ENCODE measurements around the gene PPFIA4.

Gene PPFIA4

GRCh38 chr1:203089651-203090045, 63.4 kb downstream of the PPFIA4 start:
- POLR2A ChIA-PET, result no interaction called here
- CTCF ChIA-PET, result no interaction called here
- TF ChIP-seq CTCF (IDR thresholded peaks at IDR 0.05; ENCODE audit: control extremely low read depth, extremely low read depth, low read depth, missing control alignments), result no peak
- DNase-seq (ENCODE audit: extremely low spot score), result no peak

- DNase-seq (ENCODE audit: extremely low spot score), result no peak
- ChIA-PET CTCF (no interaction called here), POLR2A (no interaction called here)
- TF ChIP-seq CTCF (IDR thresholded peaks at IDR 0.05; ENCODE audit: control extremely low read depth, extremely low read depth, low read depth, missing control alignments), result no peak
Measured at GRCh38 chr1:203090421-203091198, 64.3 kb downstream of the PPFIA4 start.

GRCh38 chr1:203091199-203091477, 64.8 kb downstream of the PPFIA4 start:
- ChIA-PET POLR2A (no interaction called here), CTCF (no interaction called here)
- TF ChIP-seq CTCF (IDR thresholded peaks at IDR 0.05; ENCODE audit: control extremely low read depth, extremely low read depth, low read depth, missing control alignments), result no peak

GRCh38 chr1:203091761-203092330, 65.6 kb downstream of the PPFIA4 start:
- no peak for TF ChIP-seq CTCF (IDR thresholded peaks at IDR 0.05; ENCODE audit: control extremely low read depth, extremely low read depth, low read depth, missing control alignments)
- POLR2A ChIA-PET, result no interaction called here
- no peak for DNase-seq (ENCODE audit: extremely low spot score)
- CTCF ChIA-PET, result no interaction called here

More at GRCh38 chr1:203091199-203091477, 64.8 kb downstream of the PPFIA4 start:
- DNase-seq (ENCODE audit: extremely low spot score), result no peak

GRCh38 chr1:203093754-203094410, 67.6 kb downstream of the PPFIA4 start:
- CTCF ChIA-PET, result interaction anchor here (0.9 to 1.0 kb wide), 2 partner anchors 10 to 17 kb away, joined by 3 to 4 read pairs; no protein-coding TSS in a partner anchor
- TF ChIP-seq CTCF (IDR thresholded peaks at IDR 0.05; ENCODE audit: control extremely low read depth, extremely low read depth, low read depth, missing control alignments), result no peak
- no peak for DNase-seq (ENCODE audit: extremely low spot score)
- POLR2A ChIA-PET, result no interaction called here

GRCh38 chr1:203095061-203095690, 68.9 kb downstream of the PPFIA4 start:
- TF ChIP-seq CTCF (IDR thresholded peaks at IDR 0.05; ENCODE audit: control extremely low read depth, extremely low read depth, low read depth, missing control alignments), result no peak
- CTCF ChIA-PET, result interaction anchor here (0.9 kb wide), 1 partner anchor 15 kb away, joined by 3 read pairs; no protein-coding TSS in a partner anchor
- POLR2A ChIA-PET, result no interaction called here
- DNase-seq (ENCODE audit: extremely low spot score), result no peak

All from GM10248 (cell line).